Ascending aorta (tissue), 2 donors: ENCODE results near the gene GRHL3. TPM values are rescaled to one million over a fixed set of nuclear protein-coding genes. Genes with fewer than 3 reads are reported as not detected.
A peak's percentile ranks its signal among the peaks of the same experiment; 100 is the strongest.

Experiments used
- DNase-seq, 2 donors: peaks; one replicate each; pipeline ENCODE4 v3.0.0-alpha.2; 2019; ENCODE audit warnings: low spot score in 2 of 2
- H3K27ac ChIP-seq, 2 donors: fragments of 200-600 bp; sonication (generic); one replicate each; pipeline ENCODE4 v1.5.1; 2016 to 2017; ENCODE audit warnings: mild to moderate bottlenecking in 1 of 2
- H3K27me3 ChIP-seq: fragments of 200-600 bp; sonication (generic); one replicate; pipeline ENCODE4 v1.5.1; 2017
- H3K36me3 ChIP-seq, 2 donors: fragments of 200-600 bp; sonication (generic); one replicate each; pipeline ENCODE4 v1.5.1; 2016
- H3K4me1 ChIP-seq, 2 donors: fragments of 200-600 bp; sonication (generic); one replicate each; pipeline ENCODE4 v1.5.1; 2016 to 2017; ENCODE audit warnings: mild to moderate bottlenecking in 1 of 2
- H3K4me3 ChIP-seq, 2 donors: fragments of 200-600 bp; sonication (generic); one replicate each; pipeline ENCODE4 v1.5.1; 2016 to 2017; ENCODE audit warnings: mild to moderate bottlenecking in 1 of 2
- H3K9me3 ChIP-seq, 2 donors: fragments of 200-600 bp; sonication (generic); one replicate each; pipeline ENCODE4 v1.5.1; 2016
- CTCF ChIP-seq, 3 experiments: fragments of 200-600 bp in 2 of 3; fragments of 450-650 bp in 1 of 3; sonication (generic) in 2 of 3; IDR thresholded peaks; one replicate each; pipeline ENCODE4 v1.5.1; 2016 to 2019; ENCODE audit warnings: antibody characterized with exemption in 3 of 3, mild to moderate bottlenecking in 1 of 3, moderate library complexity in 1 of 3
- intact Hi-C: fragments of 100-400 bp; cut with DNase I; formaldehyde crosslinking; loops from one replicate; pipeline ENCODE4 v1.15.1; 2023
- total RNA-seq: library from RNA; depleted of rRNA; stranded (reverse); fragments of >200 nt; gene quantifications from one replicate; pipeline ENCODE4 v1.1.0, GENCODE V29; 2016

Gene GRHL3
- total RNA-seq, 1 donor from 2014 or later: not detected

GRCh38 chr1:24290933-24291487, 28.1 kb upstream of the GRHL3 start:
- intact Hi-C loops: no loop called here
- H3K36me3 ChIP-seq: no peaks in the 10 kb centered on the region
- no peaks in the 10 kb centered on the region for H3K27me3 ChIP-seq
- H3K27ac ChIP-seq: no peak overlapping the region
- peaks cover 3 to 6% of the 10 kb centered on the region in 2 donors for H3K4me1 ChIP-seq
- no peaks in the 10 kb centered on the region for H3K9me3 ChIP-seq
- no peak for TF ChIP-seq CTCF (IDR thresholded peaks at IDR 0.05)
- H3K4me3 ChIP-seq: no peak overlapping the region
- DNase-seq: no peak

GRCh38 chr1:24292103-24292502, 27.1 kb upstream of the GRHL3 start:
- H3K36me3 ChIP-seq: no peaks in the 10 kb centered on the region
- H3K27ac ChIP-seq: no peak overlapping the region
- intact Hi-C loops: no loop called here
- no peaks in the 10 kb centered on the region for H3K27me3 ChIP-seq
- DNase-seq: no peak
- peaks cover 3 to 6% of the 10 kb centered on the region in 2 donors for H3K4me1 ChIP-seq
- H3K9me3 ChIP-seq: no peaks in the 10 kb centered on the region
- H3K4me3 ChIP-seq: no peak overlapping the region
- no peak for TF ChIP-seq CTCF (IDR thresholded peaks at IDR 0.05)

GRCh38 chr1:24292887-24293286, 26.3 kb upstream of the GRHL3 start:
- TF ChIP-seq CTCF (IDR thresholded peaks at IDR 0.05): no peak
- H3K36me3 ChIP-seq: no peaks in the 10 kb centered on the region
- H3K4me1 ChIP-seq: peaks cover 3 to 6% of the 10 kb centered on the region in 2 donors
- H3K27me3 ChIP-seq: no peaks in the 10 kb centered on the region
- no peak overlapping the region for H3K27ac ChIP-seq
- intact Hi-C loops: no loop called here
- DNase-seq: no peak
- no peak overlapping the region for H3K4me3 ChIP-seq
- H3K9me3 ChIP-seq: no peaks in the 10 kb centered on the region

GRCh38 chr1:24293392-24294227, 25.5 kb upstream of the GRHL3 start:
- DNase-seq: no peak
- Histone ChIP-seq H3K4me3 (no peak overlapping the region), H3K9me3 (no peaks in the 10 kb centered on the region), H3K4me1 (peaks cover 3 to 6% of the 10 kb centered on the region in 2 donors), H3K27ac (peak overlapping the region; percentile 29 to 67), H3K27me3 (no peaks in the 10 kb centered on the region), H3K36me3 (no peaks in the 10 kb centered on the region)
- intact Hi-C loops: no loop called here
- TF ChIP-seq CTCF (IDR thresholded peaks at IDR 0.05): no peak

GRCh38 chr1:24294228-24294672, 24.9 kb upstream of the GRHL3 start:
- H3K4me3 ChIP-seq: no peak overlapping the region
- intact Hi-C loops: no loop called here
- H3K4me1 ChIP-seq: peaks cover 3 to 6% of the 10 kb centered on the region in 2 donors
- no peaks in the 10 kb centered on the region for H3K9me3 ChIP-seq
- no peaks in the 10 kb centered on the region for H3K36me3 ChIP-seq
- no peaks in the 10 kb centered on the region for H3K27me3 ChIP-seq
- DNase-seq: peak in 1 of 2 donors; percentile 81
- peak overlapping the region; percentile 29 to 67 for H3K27ac ChIP-seq
- TF ChIP-seq CTCF (IDR thresholded peaks at IDR 0.05): no peak
